Naive thymus-derived CD4-positive, alpha-beta T cell (primary cell): Measurements from ENCODE around the gene RIPK3. TPM values are rescaled to one million over a fixed set of nuclear protein-coding genes. Genes with fewer than 3 reads are reported as not detected.
"Not testable (repeated sequence)": the region's sequence is repeated elsewhere in the genome, so short reads cannot be mapped to it uniquely, and the experiment has no call there.

Experiments
- ATAC-seq: fragments of 150-1000 bp; cut with Tn5 transposase; 2 replicates; pipeline ENCODE4 v1.10.0; 2021; ENCODE audit warnings: mild to moderate bottlenecking, moderate library complexity
- CTCF ChIA-PET: fragments of 350-600 bp; sonication (Branson Sonifier 250); formaldehyde crosslinking; loops from one replicate; lab custom pipeline; 2021; ENCODE audit warnings: antibody characterized with exemption; lab: Charles Lee
- POLR2A ChIA-PET: fragments of 350-600 bp; sonication (Branson Sonifier 250); formaldehyde crosslinking; loops from one replicate; lab custom pipeline; 2021; ENCODE audit warnings: antibody characterized with exemption, inconsistent platforms; lab: Charles Lee
- DNase-seq, 9 donors: peaks; one replicate each; pipeline versions ENCODE4 v3.0.0 to v3.0.0-alpha.2; 2020 to 2022; ENCODE audit warnings: mixed read lengths in 1 of 9
- H3K27ac ChIP-seq: one replicate; pipeline ENCODE4 v1.7.0; 2013; ENCODE audit warnings: mild to moderate bottlenecking, low read depth, low read length, moderate library complexity
- H3K27me3 ChIP-seq, 2 donors: one replicate each; pipeline ENCODE4 v1.7.0; 2013; ENCODE audit warnings: low read length in 2 of 2, mild to moderate bottlenecking in 2 of 2, moderate library complexity in 2 of 2; ENCODE audit not compliant: control insufficient read depth in 2 of 2, insufficient read depth in 2 of 2
- H3K36me3 ChIP-seq, 3 experiments: 1 replicate in 2 of 3; 2 replicates in 1 of 3; pipeline ENCODE4 v1.7.0; 2013; ENCODE audit warnings: low read length in 3 of 3, mild to moderate bottlenecking in 3 of 3, moderate library complexity in 1 of 3; ENCODE audit not compliant: insufficient read depth in 3 of 3, control insufficient read depth in 2 of 3
- H3K4me1 ChIP-seq, 2 donors: one replicate each; pipeline ENCODE4 v1.7.0; 2013; ENCODE audit warnings: low read length in 2 of 2, mild to moderate bottlenecking in 2 of 2, moderate library complexity in 1 of 2; ENCODE audit not compliant: control insufficient read depth in 2 of 2, insufficient read depth in 2 of 2
- H3K4me3 ChIP-seq: 2 replicates; pipeline ENCODE4 v1.7.0; 2013; ENCODE audit warnings: mild to moderate bottlenecking, low read length
- H3K9me3 ChIP-seq, 3 experiments: 1 replicate in 2 of 3; 2 replicates in 1 of 3; pipeline ENCODE4 v1.7.0; 2013; ENCODE audit warnings: low read length in 3 of 3; ENCODE audit not compliant: control insufficient read depth in 2 of 3
- H3K27ac Mint-ChIP-seq, 9 donors: one replicate each; pipeline ENCODE4 v1.8.0; 2020 to 2022; ENCODE audit warnings: mixed read lengths in 9 of 9, mild to moderate bottlenecking in 8 of 9, moderate library complexity in 5 of 9, inconsistent platforms in 2 of 9
- H3K27me3 Mint-ChIP-seq, 5 donors: one replicate each; pipeline ENCODE4 v1.8.0; 2021 to 2022; ENCODE audit warnings: mixed read lengths in 5 of 5, mild to moderate bottlenecking in 1 of 5
- H3K36me3 Mint-ChIP-seq, 5 donors: one replicate each; pipeline ENCODE4 v1.8.0; 2020 to 2022; ENCODE audit warnings: mixed read lengths in 5 of 5, mild to moderate bottlenecking in 3 of 5, inconsistent platforms in 1 of 5
- H3K4me1 Mint-ChIP-seq, 7 donors: one replicate each; pipeline ENCODE4 v1.8.0; 2020 to 2022; ENCODE audit warnings: mixed read lengths in 7 of 7, mild to moderate bottlenecking in 3 of 7, inconsistent platforms in 1 of 7
- H3K4me3 Mint-ChIP-seq, 10 donors: one replicate each; pipeline ENCODE4 v1.8.0; 2020 to 2022; ENCODE audit warnings: mild to moderate bottlenecking in 10 of 10, mixed read lengths in 10 of 10, moderate library complexity in 6 of 10, inconsistent platforms in 2 of 10
- H3K9me3 Mint-ChIP-seq, 11 donors: one replicate each; pipeline ENCODE4 v1.8.0; 2020 to 2022; ENCODE audit warnings: mixed read lengths in 11 of 11, mild to moderate bottlenecking in 4 of 11, inconsistent platforms in 1 of 11, moderate library complexity in 1 of 11
- intact Hi-C, 2 donors: fragments of 100-400 bp; cut with micrococcal nuclease; formaldehyde crosslinking; loops; one replicate each; pipeline ENCODE4 v1.15.1; 2023
- polyA plus RNA-seq, 2 donors: library from polyadenylated mRNA; unstranded; fragments of 300-500 nt; fragmentation: Illumina TruSeq; gene quantifications; one replicate each; pipeline ENCODE4 v1.2.3, GENCODE V29; 2021
- total RNA-seq, 6 experiments: library from RNA in 5 of 6; stranded (reverse) in 5 of 6; gene quantifications; 1 replicate in 5 of 6; 2 replicates in 1 of 6; pipeline ENCODE4 v1.2.3 and lab custom pipeline; 2021 to 2026

RIPK3 gene
- total RNA-seq (10 to 100 TPM; 19.9 to 47.5 (median 36.8) TPM), polyA plus RNA-seq (10 to 100 TPM in 1 of 2 donors, 1 to 10 TPM in 1; 8.2 to 11.7 TPM), total RNA-seq (lab: John Stamatoyannopoulos, UW) (15.9 reads per million, percentile 45 among the genes with 10 or more reads in this experiment)

GRCh38 chr14:24339284-24340151, at the start of gene RIPK3:
Gene RIPK3 (minus strand): TSS chr14:24339991. CDS start chr14:24339826, 165 bp downstream.
- peaks cover 22 to 35% (median 30%) of the 10 kb centered on the region in 7 donors for H3K4me1 Mint-ChIP-seq
- peak within 1 kb of the TSS; percentile 81 to 98 (median 95) for H3K27ac Mint-ChIP-seq
- H3K27ac ChIP-seq = peak within 1 kb of the TSS; percentile 74
- CTCF ChIA-PET = interaction anchor here (0.6 to 15.8 kb wide), 9 partner anchors 8 to 115 kb away, joined by 3 to 317 read pairs (median 4); partner anchors contain the start of genes CBLN3, DHRS1, KHNYN and NOP9
- peaks cover 17 to 18% of the 10 kb centered on the region in 2 donors for H3K4me1 ChIP-seq
- ATAC-seq (peak; percentile 90), DNase-seq (peak; percentile 48 to 72 (median 69))
- H3K36me3 Mint-ChIP-seq = peaks cover 0 to 32% (median 12%) of the 10 kb centered on the region in 5 donors
- H3K9me3 ChIP-seq = no peaks in the 10 kb centered on the region
- H3K9me3 Mint-ChIP-seq = no peaks in the 10 kb centered on the region
- POLR2A ChIA-PET = interaction anchor here (0.7 to 16.5 kb wide), 10 partner anchors 8 to 225 kb away, joined by 3 to 293 read pairs (median 4); partner anchors contain the start of genes CBLN3, DCAF11, DHRS1 and KHNYN
- intact Hi-C loops = loop anchor here (1.0 to 2.0 kb wide), 3 partner anchors 7 to 92 kb away; no protein-coding TSS in a partner anchor
- peak within 1 kb of the TSS; percentile 96 for H3K4me3 ChIP-seq
- peaks cover 6 to 42% (median 8%) of the 10 kb centered on the region in 5 donors for H3K27me3 Mint-ChIP-seq
- H3K27me3 ChIP-seq = peaks cover 0 to 5% of the 10 kb centered on the region in 2 donors
- H3K4me3 Mint-ChIP-seq = peak within 1 kb of the TSS; percentile 90 to 99 (median 96)
- peaks cover 0 to 30% (median 0%) of the 10 kb centered on the region in 3 experiments for H3K36me3 ChIP-seq

- no peaks in the 10 kb centered on the region for H3K9me3 ChIP-seq
- peaks cover 5 to 55% (median 19%) of the 10 kb centered on the region in 5 donors for H3K27me3 Mint-ChIP-seq
- intact Hi-C loops = no loop called here
- no peaks in the 10 kb centered on the region for H3K36me3 ChIP-seq
- no peak overlapping the region for H3K27ac Mint-ChIP-seq
- ChIA-PET CTCF (no interaction called here), POLR2A (no interaction called here)
- H3K27me3 ChIP-seq = no peaks in the 10 kb centered on the region
- DNase-seq = no peak
- no peaks in the 10 kb centered on the region for H3K9me3 Mint-ChIP-seq
- no peak for ATAC-seq
- H3K4me1 Mint-ChIP-seq = no peaks in the 10 kb centered on the region
- no peak overlapping the region for H3K4me3 ChIP-seq
- no peak overlapping the region for H3K27ac ChIP-seq
- no peak overlapping the region for H3K4me3 Mint-ChIP-seq
- H3K4me1 ChIP-seq = no peaks in the 10 kb centered on the region
- no peaks in the 10 kb centered on the region for H3K36me3 Mint-ChIP-seq
Measured at GRCh38 chr14:24389226-24389848, 49.5 kb upstream of the RIPK3 start.

- no peaks in the 10 kb centered on the region for H3K9me3 ChIP-seq
- H3K36me3 Mint-ChIP-seq = no peaks in the 10 kb centered on the region
- no peaks in the 10 kb centered on the region for H3K4me1 Mint-ChIP-seq
- no peak overlapping the region for H3K27ac ChIP-seq
- no peaks in the 10 kb centered on the region for H3K36me3 ChIP-seq
- H3K27me3 Mint-ChIP-seq = peaks cover 5 to 52% (median 19%) of the 10 kb centered on the region in 5 donors
- intact Hi-C loops = no loop called here
- H3K9me3 Mint-ChIP-seq = no peaks in the 10 kb centered on the region
- no peak for DNase-seq
- H3K27ac Mint-ChIP-seq = no peak overlapping the region
- ChIA-PET POLR2A (no interaction called here), CTCF (no interaction called here)
- no peak for ATAC-seq
- no peaks in the 10 kb centered on the region for H3K27me3 ChIP-seq
- H3K4me1 ChIP-seq = no peaks in the 10 kb centered on the region
- no peak overlapping the region for H3K4me3 Mint-ChIP-seq
- H3K4me3 ChIP-seq = no peak overlapping the region
Measured at GRCh38 chr14:24388474-24389179, 48.8 kb upstream of the RIPK3 start.

- H3K4me3 ChIP-seq, H3K27ac Mint-ChIP-seq, intact Hi-C loops, H3K9me3 ChIP-seq, H3K4me1 Mint-ChIP-seq, H3K36me3 ChIP-seq, DNase-seq, CTCF ChIA-PET, H3K36me3 Mint-ChIP-seq, H3K4me3 Mint-ChIP-seq, H3K27me3 ChIP-seq, ATAC-seq, POLR2A ChIA-PET, H3K9me3 Mint-ChIP-seq, H3K27ac ChIP-seq, H3K4me1 ChIP-seq: not testable (repeated sequence)
- peaks cover 4 to 51% (median 19%) of the 10 kb centered on the region in 5 donors for H3K27me3 Mint-ChIP-seq
Measured at GRCh38 chr14:24387579-24387978, 47.8 kb upstream of the RIPK3 start.

GRCh38 chr14:24387009-24387345, 47.2 kb upstream of the RIPK3 start:
- ChIA-PET POLR2A (no interaction called here), CTCF (no interaction called here)

GRCh38 chr14:24385524-24385923, 45.7 kb upstream of the RIPK3 start:
- Histone ChIP-seq H3K4me3 (no peak overlapping the region), H3K9me3 (no peaks in the 10 kb centered on the region), H3K27me3 (no peaks in the 10 kb centered on the region), H3K36me3 (no peaks in the 10 kb centered on the region), H3K4me1 (no peaks in the 10 kb centered on the region), H3K27ac (no peak overlapping the region)
- Mint-ChIP-seq H3K4me3 (no peak overlapping the region), H3K4me1 (peaks cover 0 to 4% (median 0%) of the 10 kb centered on the region in 7 donors), H3K9me3 (no peaks in the 10 kb centered on the region), H3K36me3 (no peaks in the 10 kb centered on the region), H3K27me3 (peaks cover 0 to 39% (median 5%) of the 10 kb centered on the region in 5 donors), H3K27ac (no peak overlapping the region)
- ATAC-seq (no peak), DNase-seq (no peak)
- intact Hi-C loops = no loop called here
- ChIA-PET CTCF (no interaction called here), POLR2A (no interaction called here)

More at GRCh38 chr14:24387009-24387345, 47.2 kb upstream of the RIPK3 start:
- H3K4me1 Mint-ChIP-seq = no peaks in the 10 kb centered on the region
- Histone ChIP-seq H3K27ac (no peak overlapping the region), H3K9me3 (no peaks in the 10 kb centered on the region), H3K27me3 (no peaks in the 10 kb centered on the region), H3K36me3 (no peaks in the 10 kb centered on the region), H3K4me3 (no peak overlapping the region), H3K4me1 (no peaks in the 10 kb centered on the region)
- ATAC-seq (no peak), DNase-seq (no peak)
- intact Hi-C loops = no loop called here
- H3K4me3 Mint-ChIP-seq = no peak overlapping the region
- H3K27ac Mint-ChIP-seq = no peak overlapping the region
- H3K36me3 Mint-ChIP-seq = no peaks in the 10 kb centered on the region
- no peaks in the 10 kb centered on the region for H3K9me3 Mint-ChIP-seq
- H3K27me3 Mint-ChIP-seq = peaks cover 0 to 49% (median 18%) of the 10 kb centered on the region in 5 donors
